Measurements from ENCODE around the gene GNG3. TPM values are rescaled to one million over a fixed set of nuclear protein-coding genes. Genes with fewer than 3 reads are reported as not detected.
"Not testable (repeated sequence)": the region's sequence is repeated elsewhere in the genome, so short reads cannot be mapped to it uniquely, and the experiment has no call there.

Gene GNG3
- total and polyA plus RNA-seq, 2 experiments from 2014 or later: 2.1 to 7.2 TPM

DNA sequence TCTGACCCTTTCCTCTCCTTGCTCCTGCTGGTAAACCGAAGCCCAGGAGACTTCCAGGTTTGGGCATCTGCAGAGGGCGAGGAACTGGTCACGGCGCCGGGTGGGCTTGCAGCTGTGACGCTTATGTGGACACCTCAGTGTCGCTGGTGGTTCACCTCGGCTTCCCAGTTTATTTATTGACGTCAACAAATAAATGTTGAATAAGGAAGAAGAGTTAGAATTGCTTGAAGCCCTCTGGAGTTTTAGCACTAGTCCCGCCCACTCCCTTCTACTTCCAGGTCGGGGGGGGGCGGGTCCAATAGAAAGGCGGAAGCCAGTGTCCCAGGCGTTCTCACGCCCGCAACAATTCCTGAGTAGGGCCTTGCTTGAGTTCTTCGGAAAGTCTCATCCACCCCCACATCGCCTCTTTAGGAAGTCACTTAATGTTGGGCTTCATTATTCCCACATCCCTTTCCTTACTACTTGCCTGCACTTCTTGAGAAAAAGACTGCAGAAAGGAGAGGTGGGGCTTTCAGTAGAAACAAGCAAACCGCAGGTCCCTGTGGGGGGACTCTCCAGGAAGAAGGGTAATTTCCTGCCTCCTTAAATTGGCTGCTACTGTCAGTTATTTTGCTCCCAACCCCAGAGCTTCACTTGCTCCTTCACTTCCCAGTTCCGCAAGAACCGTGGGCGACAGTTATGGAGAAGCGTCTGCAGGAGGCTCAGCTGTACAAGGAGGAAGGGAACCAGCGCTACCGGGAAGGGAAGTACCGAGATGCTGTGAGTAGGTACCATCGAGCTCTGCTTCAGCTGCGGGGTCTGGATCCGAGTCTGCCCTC, 20.9 kb downstream of the GNG3 start, which contains the start of gene TTC9C:
Gene TTC9C (plus strand): TSS at position 316 of the 818 bp plus-strand sequence. CDS start 363 bp downstream, at position 679.
- Histone ChIP-seq H3K79me2 (replicated peaks; ENCODE audit: insufficient read depth) (peaks cover 68% of the 10 kb centered on the region), H3K27me3 (ENCODE audit: insufficient read depth) (no peaks in the 10 kb centered on the region), H3K9me2 (ENCODE audit: insufficient read depth) (no peaks in the 10 kb centered on the region), H3K27ac (ENCODE audit: low read depth) (peak within 1 kb of the TSS; percentile 97), H2AFZ (peak within 1 kb of the TSS; percentile 33; the same call in 1 of the 2 replicates), H3K4me2 (peak within 1 kb of the TSS; percentile 98), H3K4me1 (ENCODE audit: insufficient read depth) (peaks cover 24% of the 10 kb centered on the region), H4K20me1 (replicated peaks; ENCODE audit: insufficient read depth) (peaks cover 31% of the 10 kb centered on the region), H3K36me3 (ENCODE audit: insufficient read depth) (peaks cover 15% of the 10 kb centered on the region), H3K4me3 (peak within 1 kb of the TSS; percentile 59), H3F3A (replicated peaks; ENCODE audit: low read depth) (peaks cover 35% of the 10 kb centered on the region)
- peak within 1 kb of the TSS; percentile 98 for H3K4me3 Mint-ChIP-seq
- peaks cover 21% of the 10 kb centered on the region for H3K4me1 Mint-ChIP-seq
- ATAC-seq (peak; percentile 58), DNase-seq (ENCODE audit: low spot score) (peak; percentile 94)
- no peaks in the 10 kb centered on the region; the same call in 2 of the 3 replicates for H3K9me3 Mint-ChIP-seq
- TF ChIP-seq, protein P1, sequence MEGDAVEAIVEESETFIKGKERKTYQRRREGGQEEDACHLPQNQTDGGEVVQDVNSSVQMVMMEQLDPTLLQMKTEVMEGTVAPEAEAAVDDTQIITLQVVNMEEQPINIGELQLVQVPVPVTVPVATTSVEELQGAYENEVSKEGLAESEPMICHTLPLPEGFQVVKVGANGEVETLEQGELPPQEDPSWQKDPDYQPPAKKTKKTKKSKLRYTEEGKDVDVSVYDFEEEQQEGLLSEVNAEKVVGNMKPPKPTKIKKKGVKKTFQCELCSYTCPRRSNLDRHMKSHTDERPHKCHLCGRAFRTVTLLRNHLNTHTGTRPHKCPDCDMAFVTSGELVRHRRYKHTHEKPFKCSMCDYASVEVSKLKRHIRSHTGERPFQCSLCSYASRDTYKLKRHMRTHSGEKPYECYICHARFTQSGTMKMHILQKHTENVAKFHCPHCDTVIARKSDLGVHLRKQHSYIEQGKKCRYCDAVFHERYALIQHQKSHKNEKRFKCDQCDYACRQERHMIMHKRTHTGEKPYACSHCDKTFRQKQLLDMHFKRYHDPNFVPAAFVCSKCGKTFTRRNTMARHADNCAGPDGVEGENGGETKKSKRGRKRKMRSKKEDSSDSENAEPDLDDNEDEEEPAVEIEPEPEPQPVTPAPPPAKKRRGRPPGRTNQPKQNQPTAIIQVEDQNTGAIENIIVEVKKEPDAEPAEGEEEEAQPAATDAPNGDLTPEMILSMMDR (conservative IDR thresholded peaks at IDR 0.05; ENCODE audit: low read depth in 2 of 2): no peak
- TF ChIP-seq POLR2AphosphoS5 (IDR thresholded peaks at IDR 0.05; ENCODE audit: low read depth) (peak; percentile 76), ETS1 (IDR thresholded peaks at IDR 0.05) (peak; percentile 67; the same call in 1 of the 2 replicates)
- peaks cover 14% of the 10 kb centered on the region for H3K27me3 Mint-ChIP-seq (ENCODE audit: insufficient read depth, low read depth, poor library complexity)
- peak within 1 kb of the TSS; percentile 99 for H3K27ac Mint-ChIP-seq
- H3K36me3 Mint-ChIP-seq (ENCODE audit: low read depth): peaks cover 35% of the 10 kb centered on the region

- DNase-seq (ENCODE audit: low spot score); H2AFZ ChIP-seq; H3K9me2 ChIP-seq (ENCODE audit: insufficient read depth); H3K27ac ChIP-seq (ENCODE audit: low read depth); H3K27ac Mint-ChIP-seq; H3K36me3 ChIP-seq (ENCODE audit: insufficient read depth); H3K27me3 ChIP-seq (ENCODE audit: insufficient read depth); ATAC-seq; H3K9me3 Mint-ChIP-seq: not testable (repeated sequence)
- Histone ChIP-seq H3F3A (replicated peaks; ENCODE audit: low read depth) (peaks cover 23% of the 10 kb centered on the region), H3K79me2 (replicated peaks; ENCODE audit: insufficient read depth) (peaks cover 52% of the 10 kb centered on the region), H3K4me2 (peak overlapping the region; percentile 72), H3K4me3 (peak overlapping the region; percentile 59; the same call in 1 of the 2 replicates), H3K4me1 (ENCODE audit: insufficient read depth) (peaks cover 16% of the 10 kb centered on the region), H4K20me1 (replicated peaks; ENCODE audit: insufficient read depth) (peaks cover 17% of the 10 kb centered on the region)
- Mint-ChIP-seq H3K4me1 (peaks cover 12% of the 10 kb centered on the region), H3K27me3 (ENCODE audit: insufficient read depth, low read depth, poor library complexity) (peaks cover 12% of the 10 kb centered on the region), H3K4me3 (peak overlapping the region; percentile 98), H3K36me3 (ENCODE audit: low read depth) (peaks cover 26% of the 10 kb centered on the region)
These were observed 22.6 kb downstream of the GNG3 start for GRCh38 chr11:62730076-62730475.

DNA sequence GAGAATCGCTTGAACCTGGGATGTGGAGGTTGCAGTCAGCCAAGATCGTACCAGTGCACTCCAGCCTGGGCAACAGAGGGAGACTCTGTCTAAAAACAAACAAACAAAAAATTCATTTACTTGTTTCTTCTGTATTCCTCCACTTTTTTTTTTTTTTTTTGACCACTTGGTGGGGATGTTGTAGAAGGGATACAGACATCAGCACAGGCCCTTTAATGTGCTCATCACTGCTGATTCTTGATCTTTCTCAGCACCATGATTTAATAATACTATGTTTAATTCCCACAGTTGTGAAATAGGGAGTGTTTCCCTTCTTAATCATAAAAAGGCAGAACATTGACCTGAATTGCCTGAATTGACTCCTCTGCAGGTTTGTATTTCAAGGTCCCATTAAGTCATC, 25.4 kb downstream of the GNG3 start:
- Histone ChIP-seq H3K27me3 (ENCODE audit: insufficient read depth) (no peaks in the 10 kb centered on the region), H3K36me3 (ENCODE audit: insufficient read depth) (peaks cover 8% of the 10 kb centered on the region; the same call in 1 of the 2 replicates), H3K79me2 (replicated peaks; ENCODE audit: insufficient read depth) (peaks cover 36% of the 10 kb centered on the region), H3K4me3 (no peak overlapping the region), H2AFZ (no peak overlapping the region), H3K9me2 (ENCODE audit: insufficient read depth) (no peaks in the 10 kb centered on the region), H3K4me1 (ENCODE audit: insufficient read depth) (peaks cover 8% of the 10 kb centered on the region), H3F3A (replicated peaks; ENCODE audit: low read depth) (peaks cover 14% of the 10 kb centered on the region), H4K20me1 (replicated peaks; ENCODE audit: insufficient read depth) (peaks cover 6% of the 10 kb centered on the region), H3K4me2 (no peak overlapping the region), H3K27ac (ENCODE audit: low read depth) (no peak overlapping the region)
- DNase-seq (ENCODE audit: low spot score): peak; percentile 55
- ATAC-seq: no peak
- Mint-ChIP-seq H3K4me1 (peaks cover 5% of the 10 kb centered on the region), H3K9me3 (no peaks in the 10 kb centered on the region; the same call in 2 of the 3 replicates), H3K27ac (no peak overlapping the region), H3K27me3 (ENCODE audit: insufficient read depth, low read depth, poor library complexity) (peaks cover 6% of the 10 kb centered on the region), H3K4me3 (no peak overlapping the region; the same call in 2 of the 3 replicates), H3K36me3 (ENCODE audit: low read depth) (peaks cover 25% of the 10 kb centered on the region)
- no peak for TF ChIP-seq REST (IDR thresholded peaks at IDR 0.05; ENCODE audit: unreplicated experiment)

Measured in GM23338 (cell line).